H9 (cell line): ENCODE data around the gene LMOD3. TPM values are rescaled to one million over a fixed set of nuclear protein-coding genes. Genes with fewer than 3 reads are reported as not detected.

Experiments
- DNase-seq: peaks from one replicate; pipeline ENCODE4 v3.0.0-alpha.2; 2017
- H2AFZ ChIP-seq: one replicate; pipeline ENCODE4 v1.6.1; 2013; ENCODE audit warnings: mild to moderate bottlenecking, low read length, control low read depth, moderate library complexity
- H2AK5ac ChIP-seq: 2 replicates; pipeline ENCODE4 v1.6.1; 2013; ENCODE audit warnings: low read length, control low read depth, mixed read lengths; ENCODE audit not compliant: insufficient read length
- H2BK120ac ChIP-seq: one replicate; pipeline ENCODE4 v1.6.1; 2013; ENCODE audit warnings: low read depth, mild to moderate bottlenecking, low read length, control low read depth, inconsistent platforms; ENCODE audit not compliant: poor library complexity, severe bottlenecking
- H2BK12ac ChIP-seq: 2 replicates; pipeline ENCODE4 v1.6.1; 2013; ENCODE audit warnings: low read length, control low read depth, mixed read lengths, low read depth; ENCODE audit not compliant: insufficient read length
- H2BK15ac ChIP-seq: 2 replicates; pipeline ENCODE4 v1.6.1; 2013; ENCODE audit warnings: low read depth, low read length, control low read depth
- H2BK20ac ChIP-seq: one replicate; pipeline ENCODE4 v1.6.1; 2013; ENCODE audit warnings: low read depth, mild to moderate bottlenecking, low read length, control low read depth, inconsistent platforms; ENCODE audit not compliant: poor library complexity, severe bottlenecking
- H2BK5ac ChIP-seq: 2 replicates; pipeline ENCODE4 v1.6.1; 2013; ENCODE audit warnings: low read length, control low read depth, mixed read lengths; ENCODE audit not compliant: insufficient read length
- H3K14ac ChIP-seq: 2 replicates; pipeline ENCODE4 v1.6.1; 2013; ENCODE audit warnings: low read length, control low read depth; ENCODE audit not compliant: insufficient read depth
- H3K18ac ChIP-seq: 2 replicates; pipeline ENCODE4 v1.6.1; 2013; ENCODE audit warnings: low read depth, mild to moderate bottlenecking, mixed read lengths, low read length, control low read depth; ENCODE audit not compliant: insufficient read length
- H3K23ac ChIP-seq: 2 replicates; pipeline ENCODE4 v1.6.1; 2013; ENCODE audit warnings: low read length, control low read depth, mixed read lengths, low read depth; ENCODE audit not compliant: insufficient read length
- H3K23me2 ChIP-seq: 2 replicates; pipeline ENCODE4 v1.6.1; 2013; ENCODE audit warnings: low read depth, mild to moderate bottlenecking, mixed read lengths, low read length, control low read depth; ENCODE audit not compliant: insufficient read length, poor library complexity, severe bottlenecking
- H3K27ac ChIP-seq: 2 replicates; pipeline ENCODE4 v1.5.1; 2013; ENCODE audit warnings: low read length, control low read depth, mixed read lengths, low read depth; ENCODE audit not compliant: insufficient read length
- H3K27me3 ChIP-seq: 2 replicates; pipeline ENCODE4 v1.6.1; 2013; ENCODE audit warnings: low read length, control low read depth, inconsistent platforms; ENCODE audit not compliant: insufficient read depth
- H3K4ac ChIP-seq: 2 replicates; pipeline ENCODE4 v1.6.1; 2013; ENCODE audit warnings: low read depth, mild to moderate bottlenecking, control low read depth, inconsistent platforms, low read length, moderate library complexity
- H3K4me1 ChIP-seq: 2 replicates; pipeline ENCODE4 v1.6.1; 2013; ENCODE audit warnings: low read length, control low read depth, inconsistent platforms; ENCODE audit not compliant: insufficient read depth
- H3K4me2 ChIP-seq: 2 replicates; pipeline ENCODE4 v1.6.1; 2013; ENCODE audit warnings: low read length, control low read depth, mixed read lengths; ENCODE audit not compliant: insufficient read length, insufficient read depth
- H3K56ac ChIP-seq: 2 replicates; pipeline ENCODE4 v1.6.1; 2013; ENCODE audit warnings: low read depth, mild to moderate bottlenecking, mixed read lengths, low read length, control low read depth; ENCODE audit not compliant: insufficient read length
- H3K79me1 ChIP-seq: 2 replicates; pipeline ENCODE4 v1.6.1; 2013; ENCODE audit warnings: low read depth, mild to moderate bottlenecking, moderate library complexity, low read length, control low read depth, inconsistent platforms; ENCODE audit not compliant: insufficient read depth, poor library complexity, severe bottlenecking
- H3K79me2 ChIP-seq: 2 replicates; pipeline ENCODE4 v1.6.1; 2013; ENCODE audit warnings: low read length, control low read depth, inconsistent platforms; ENCODE audit not compliant: insufficient read depth
- H3K9ac ChIP-seq: 2 replicates; pipeline ENCODE4 v1.6.1; 2013; ENCODE audit warnings: low read length, control low read depth, mixed read lengths; ENCODE audit not compliant: insufficient read length; ENCODE audit errors: extremely low read depth
- H3K9me3 ChIP-seq: one replicate; pipeline ENCODE4 v1.6.1; 2013; ENCODE audit warnings: low read depth, low read length, inconsistent platforms; ENCODE audit not compliant: control insufficient read depth
- H3T11ph ChIP-seq: one replicate; pipeline ENCODE4 v1.6.1; 2013; ENCODE audit warnings: mild to moderate bottlenecking, low read length, control low read depth, inconsistent platforms
- H4K20me1 ChIP-seq: one replicate; pipeline ENCODE4 v1.6.1; 2013; ENCODE audit not compliant: control insufficient read depth, insufficient read length, insufficient read depth
- H4K5ac ChIP-seq: 2 replicates; pipeline ENCODE4 v1.6.1; 2013; ENCODE audit warnings: low read depth, mild to moderate bottlenecking, mixed read lengths, low read length, control low read depth; ENCODE audit not compliant: insufficient read length
- H4K8ac ChIP-seq: replicated peaks from 2 replicates; pipeline ENCODE4 v1.6.1; 2013; ENCODE audit warnings: low read length, control low read depth, mixed read lengths, low read depth; ENCODE audit not compliant: insufficient read length
- H4K91ac ChIP-seq: 2 replicates; pipeline ENCODE4 v1.6.1; 2013; ENCODE audit warnings: low read depth, mild to moderate bottlenecking, moderate library complexity, mixed read lengths, low read length, control low read depth; ENCODE audit not compliant: insufficient read length
- H3K27ac Mint-ChIP-seq, 3 experiments: 2 replicates in 2 of 3; 3 replicates in 1 of 3; pipeline ENCODE4 v1.8.0; 2020 to 2021; ENCODE audit warnings: mixed read lengths in 3 of 3, mild to moderate bottlenecking in 1 of 3, moderate library complexity in 1 of 3
- H3K27me3 Mint-ChIP-seq: 2 replicates; pipeline ENCODE4 v1.8.0; 2021; ENCODE audit warnings: low read depth, mild to moderate bottlenecking, moderate library complexity, mixed read lengths
- H3K36me3 Mint-ChIP-seq, 3 experiments: 2 replicates in 2 of 3; 3 replicates in 1 of 3; pipeline ENCODE4 v1.8.0; 2020 to 2021; ENCODE audit warnings: low read depth in 3 of 3, mixed read lengths in 3 of 3; ENCODE audit not compliant: insufficient read depth in 1 of 3
- H3K4me1 Mint-ChIP-seq, 2 experiments: 2 replicates each; pipeline ENCODE4 v1.8.0; 2020; ENCODE audit warnings: mixed read lengths in 2 of 2
- H3K4me3 Mint-ChIP-seq, 2 experiments: 2 replicates in 1 of 2; 3 replicates in 1 of 2; pipeline ENCODE4 v1.8.0; 2020 to 2021; ENCODE audit warnings: mild to moderate bottlenecking in 2 of 2, mixed read lengths in 2 of 2, moderate library complexity in 1 of 2
- H3K9me3 Mint-ChIP-seq, 2 experiments: 2 replicates in 1 of 2; 3 replicates in 1 of 2; pipeline ENCODE4 v1.8.0; 2020; ENCODE audit warnings: mild to moderate bottlenecking in 2 of 2, mixed read lengths in 2 of 2, moderate library complexity in 1 of 2
- total RNA-seq: library from RNA; stranded (reverse); gene quantifications from 2 replicates; pipeline ENCODE4 v1.2.1, GENCODE V29; 2021
- TF ChIP-seq, protein P1 (sequence below): fragments of 200-600 bp; sonication (generic); conservative IDR thresholded peaks from 3 replicates; pipeline ENCODE4 v1.8.0; 2021; ENCODE audit warnings: antibody characterized with exemption, mild to moderate bottlenecking

LMOD3 gene
- total RNA-seq, 1 experiment from 2014 or later = not detected

DNA sequence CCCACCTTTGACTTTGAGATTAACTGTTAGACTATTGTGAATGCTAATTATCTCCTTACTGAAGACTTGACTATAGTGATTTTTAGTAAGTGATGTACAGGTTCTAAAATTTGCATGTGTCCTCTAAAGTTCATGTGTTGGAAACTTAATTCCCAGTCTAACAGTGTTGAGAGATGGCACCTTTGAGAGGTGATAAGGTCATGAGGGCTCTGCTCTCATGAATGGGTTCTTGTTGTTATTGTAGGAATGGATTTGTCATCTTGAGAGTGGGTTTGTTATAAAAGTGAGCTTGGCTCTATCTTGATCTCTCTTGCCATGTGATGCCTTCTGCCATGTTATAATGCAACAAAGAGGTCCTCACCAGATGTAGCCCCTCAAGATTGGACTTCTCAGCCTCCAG is 18.9 kb upstream of the LMOD3 start:
- Histone ChIP-seq H3K4me1 (no peaks in the 10 kb centered on the region; the same call in 1 of the 2 replicates), H3K56ac (no peak overlapping the region), H2BK15ac (no peak overlapping the region), H3K9ac (no peak overlapping the region), H2BK12ac (no peak overlapping the region), H3K4me2 (no peak overlapping the region), H3K9me3 (no peaks in the 10 kb centered on the region), H3K27me3 (peaks cover 4% of the 10 kb centered on the region; the same call in 1 of the 2 replicates), H4K91ac (no peak overlapping the region), H2BK120ac (no peak overlapping the region), H3K79me1 (no peaks in the 10 kb centered on the region), H3T11ph (no peak overlapping the region), H2BK20ac (no peak overlapping the region), H3K79me2 (no peaks in the 10 kb centered on the region), H4K20me1 (no peaks in the 10 kb centered on the region), H3K14ac (no peak overlapping the region), H2BK5ac (no peak overlapping the region), H3K23ac (no peak overlapping the region), H3K18ac (no peak overlapping the region), H3K4ac (no peak overlapping the region), H4K5ac (no peak overlapping the region), H2AK5ac (no peak overlapping the region), H3K23me2 (no peaks in the 10 kb centered on the region), H2AFZ (no peak overlapping the region), H4K8ac (no peak overlapping the region), H3K27ac (no peak overlapping the region)
- Mint-ChIP-seq H3K9me3 (no peaks in the 10 kb centered on the region), H3K4me1 (peaks cover 12 to 23% of the 10 kb centered on the region in 2 experiments), H3K27ac (no peak overlapping the region), H3K27me3 (peaks cover 89% of the 10 kb centered on the region), H3K36me3 (no peaks in the 10 kb centered on the region), H3K4me3 (no peak overlapping the region)
- DNase-seq = no peak
- TF ChIP-seq, protein P1, sequence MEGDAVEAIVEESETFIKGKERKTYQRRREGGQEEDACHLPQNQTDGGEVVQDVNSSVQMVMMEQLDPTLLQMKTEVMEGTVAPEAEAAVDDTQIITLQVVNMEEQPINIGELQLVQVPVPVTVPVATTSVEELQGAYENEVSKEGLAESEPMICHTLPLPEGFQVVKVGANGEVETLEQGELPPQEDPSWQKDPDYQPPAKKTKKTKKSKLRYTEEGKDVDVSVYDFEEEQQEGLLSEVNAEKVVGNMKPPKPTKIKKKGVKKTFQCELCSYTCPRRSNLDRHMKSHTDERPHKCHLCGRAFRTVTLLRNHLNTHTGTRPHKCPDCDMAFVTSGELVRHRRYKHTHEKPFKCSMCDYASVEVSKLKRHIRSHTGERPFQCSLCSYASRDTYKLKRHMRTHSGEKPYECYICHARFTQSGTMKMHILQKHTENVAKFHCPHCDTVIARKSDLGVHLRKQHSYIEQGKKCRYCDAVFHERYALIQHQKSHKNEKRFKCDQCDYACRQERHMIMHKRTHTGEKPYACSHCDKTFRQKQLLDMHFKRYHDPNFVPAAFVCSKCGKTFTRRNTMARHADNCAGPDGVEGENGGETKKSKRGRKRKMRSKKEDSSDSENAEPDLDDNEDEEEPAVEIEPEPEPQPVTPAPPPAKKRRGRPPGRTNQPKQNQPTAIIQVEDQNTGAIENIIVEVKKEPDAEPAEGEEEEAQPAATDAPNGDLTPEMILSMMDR = no peak
